C4-2B (cell line): ENCODE results near the gene ACAA2.
"Not testable (repeated sequence)": the region's sequence is repeated elsewhere in the genome, so short reads cannot be mapped to it uniquely, and the experiment has no call there.

Experiments
- H3K27ac ChIP-seq: fragments of 450-650 bp; 2 replicates; pipeline ENCODE4 v1.5.1; 2017
- CTCF ChIP-seq: fragments of 450-650 bp; conservative IDR thresholded peaks from 2 replicates; pipeline ENCODE4 v1.5.1; 2017; ENCODE audit warnings: mild to moderate bottlenecking
- ZFX ChIP-seq: fragments of 450-650 bp; IDR thresholded peaks from 2 replicates; pipeline ENCODE4 v1.6.1; 2017

ACAA2 gene

GRCh38 chr18:49812286-49813068 lies 856 bp downstream of the ACAA2 start:
- TF ChIP-seq CTCF (no peak), ZFX (no peak)
- H3K27ac ChIP-seq, result no peak overlapping the region

- no peak overlapping the region for H3K27ac ChIP-seq
- TF ChIP-seq ZFX (no peak), CTCF (no peak)
Observed at GRCh38 chr18:49811151-49811938, 2.0 kb downstream of the ACAA2 start.

- H3K27ac ChIP-seq, result not testable (repeated sequence)
Observed at GRCh38 chr18:49808553-49809191, 4.7 kb downstream of the ACAA2 start.

GRCh38 chr18:49804096-49804495 lies 9.2 kb downstream of the ACAA2 start:
- TF ChIP-seq ZFX (no peak), CTCF (no peak)
- H3K27ac ChIP-seq, result no peak overlapping the region

GRCh38 chr18:49802623-49803022 lies 10.7 kb downstream of the ACAA2 start:
- no peak overlapping the region for H3K27ac ChIP-seq
- TF ChIP-seq CTCF (no peak), ZFX (no peak)

DNA sequence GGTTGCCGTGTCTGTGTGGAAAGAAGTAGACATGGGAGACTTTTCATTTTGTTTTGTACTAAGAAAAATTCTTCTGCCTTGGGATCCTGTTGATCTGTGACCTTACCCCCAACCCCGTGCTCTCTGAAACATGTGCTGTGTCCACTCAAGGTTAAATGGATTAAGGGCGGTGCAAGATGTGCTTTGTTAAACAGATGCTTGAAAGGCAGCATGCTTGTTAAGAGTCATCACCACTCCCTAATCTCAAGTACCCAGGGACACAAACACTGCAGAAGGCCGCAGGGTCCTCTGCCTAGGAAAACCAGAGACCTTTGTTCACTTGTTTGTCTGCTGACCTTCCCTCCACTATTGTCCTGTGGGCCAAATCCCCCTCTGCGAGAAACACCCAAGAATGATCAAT lies 12.8 kb downstream of the ACAA2 start:
- H3K27ac ChIP-seq, result not testable (repeated sequence)

DNA sequence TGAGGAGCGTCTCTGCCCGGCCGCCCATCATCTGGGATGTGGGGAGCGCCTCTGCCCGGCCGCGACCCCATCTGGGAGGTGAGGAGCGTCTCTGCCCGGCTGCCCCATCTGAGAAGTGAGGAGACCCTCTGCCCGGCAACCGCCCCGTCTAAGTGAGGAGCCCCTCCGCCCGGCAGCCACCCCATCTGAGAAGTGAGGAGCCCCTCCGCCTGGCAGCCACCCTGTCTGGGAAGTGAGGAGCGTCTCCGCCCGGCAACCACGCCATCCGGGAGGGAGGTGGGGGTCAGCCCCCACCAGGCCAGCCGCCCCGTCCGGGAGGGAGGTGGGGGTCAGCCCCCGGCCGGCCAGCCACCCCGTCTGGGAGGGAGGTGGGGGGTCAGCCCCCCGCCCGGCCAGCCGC lies 13.5 kb downstream of the ACAA2 start:
- not testable (repeated sequence) for H3K27ac ChIP-seq

- TF ChIP-seq CTCF (no peak), ZFX (no peak)
- H3K27ac ChIP-seq, result no peak overlapping the region
Observed at GRCh38 chr18:49798001-49798400, 15.3 kb downstream of the ACAA2 start.
